Measurements from ENCODE around the gene SPATA1. TPM values are rescaled to one million over a fixed set of nuclear protein-coding genes. Genes with fewer than 3 reads are reported as not detected.

Gene SPATA1
- total RNA-seq, 1 donor from 2014 or later: 2.1 TPM

DNA sequence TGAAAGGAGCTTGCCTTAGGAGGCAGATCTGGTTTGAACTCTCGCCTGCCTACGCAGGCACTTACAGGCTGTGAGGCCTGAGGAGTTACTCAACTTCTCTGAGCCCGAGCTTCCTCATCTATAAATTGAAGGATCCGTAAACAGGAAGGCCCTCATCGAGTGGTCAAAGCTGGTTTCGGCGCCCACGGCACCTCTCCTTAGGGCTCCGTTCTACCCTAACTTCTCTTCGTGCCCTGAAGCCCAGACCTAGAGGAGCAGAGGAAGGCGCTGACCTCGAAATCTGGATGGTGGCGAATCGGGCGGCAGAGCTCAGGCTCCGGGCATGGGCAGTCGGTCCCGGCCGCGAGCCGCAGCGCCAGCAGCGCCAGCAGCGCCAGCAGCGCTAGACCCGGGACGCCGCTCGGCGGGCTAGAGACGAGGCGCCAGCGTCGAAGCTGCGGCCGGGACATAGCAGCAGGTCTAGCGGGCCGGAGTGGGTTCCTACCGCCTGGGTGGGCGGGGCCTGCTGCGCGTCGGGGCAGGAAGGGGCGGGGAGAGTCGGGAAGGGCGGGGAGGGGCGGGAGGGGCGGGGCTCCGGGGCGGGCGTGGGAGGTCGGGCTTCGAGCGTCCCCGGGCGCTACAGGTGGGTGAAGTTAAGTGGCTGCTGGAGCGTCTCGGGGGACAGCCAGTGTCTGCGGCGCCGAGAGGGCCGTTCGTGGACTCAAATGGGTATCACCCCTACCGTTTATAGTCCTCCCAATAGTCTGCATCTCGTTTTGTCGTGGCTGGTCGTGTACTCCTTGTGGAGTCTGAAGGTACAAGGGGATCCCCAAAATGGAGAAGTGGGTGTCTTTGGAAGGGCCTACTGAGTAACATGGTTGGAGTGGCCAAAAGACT, 68.0 kb downstream of the SPATA1 start, which contains the start of gene CTBS:
Gene CTBS, minus strand, starts transcription at position 474 of the 876 bp plus-strand sequence. Its CDS starts 25 bp downstream, at position 449.
- Mint-ChIP-seq H3K4me1 (ENCODE audit: low read depth) (peaks cover 40% of the 10 kb centered on the region), H3K27me3 (ENCODE audit: low read depth) (no peaks in the 10 kb centered on the region), H3K4me3 (ENCODE audit: unreplicated experiment) (peak within 1 kb of the TSS; percentile 87), H3K36me3 (ENCODE audit: low read depth) (peaks cover 3% of the 10 kb centered on the region), H3K27ac (ENCODE audit: unreplicated experiment) (peak within 1 kb of the TSS; percentile 99), H3K9me3 (ENCODE audit: low read depth) (peaks cover 2% of the 10 kb centered on the region)
- TF ChIP-seq, protein P1, sequence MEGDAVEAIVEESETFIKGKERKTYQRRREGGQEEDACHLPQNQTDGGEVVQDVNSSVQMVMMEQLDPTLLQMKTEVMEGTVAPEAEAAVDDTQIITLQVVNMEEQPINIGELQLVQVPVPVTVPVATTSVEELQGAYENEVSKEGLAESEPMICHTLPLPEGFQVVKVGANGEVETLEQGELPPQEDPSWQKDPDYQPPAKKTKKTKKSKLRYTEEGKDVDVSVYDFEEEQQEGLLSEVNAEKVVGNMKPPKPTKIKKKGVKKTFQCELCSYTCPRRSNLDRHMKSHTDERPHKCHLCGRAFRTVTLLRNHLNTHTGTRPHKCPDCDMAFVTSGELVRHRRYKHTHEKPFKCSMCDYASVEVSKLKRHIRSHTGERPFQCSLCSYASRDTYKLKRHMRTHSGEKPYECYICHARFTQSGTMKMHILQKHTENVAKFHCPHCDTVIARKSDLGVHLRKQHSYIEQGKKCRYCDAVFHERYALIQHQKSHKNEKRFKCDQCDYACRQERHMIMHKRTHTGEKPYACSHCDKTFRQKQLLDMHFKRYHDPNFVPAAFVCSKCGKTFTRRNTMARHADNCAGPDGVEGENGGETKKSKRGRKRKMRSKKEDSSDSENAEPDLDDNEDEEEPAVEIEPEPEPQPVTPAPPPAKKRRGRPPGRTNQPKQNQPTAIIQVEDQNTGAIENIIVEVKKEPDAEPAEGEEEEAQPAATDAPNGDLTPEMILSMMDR (IDR thresholded peaks at IDR 0.05): no peak
- DNase-seq (ENCODE audit: low spot score): peak; percentile 91

DNA sequence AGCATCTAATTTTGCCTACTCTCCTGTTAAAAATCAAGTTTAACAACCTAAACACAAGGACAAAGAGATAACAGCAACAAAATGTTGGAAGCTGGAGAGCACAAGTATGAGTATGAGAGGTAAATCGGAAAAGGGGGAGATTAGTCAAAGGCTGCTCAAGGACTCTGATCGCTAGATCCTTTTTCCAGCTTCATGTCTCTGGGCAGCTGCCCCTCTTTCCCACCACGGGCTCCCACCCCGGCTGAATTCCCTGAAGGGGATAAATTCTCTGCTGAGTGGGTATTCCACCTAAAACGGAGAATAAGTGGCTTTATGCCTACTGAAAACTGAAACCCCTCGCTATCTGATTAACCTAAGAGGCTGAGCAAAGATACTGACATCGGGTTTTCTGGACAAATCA, 68.8 kb downstream of the SPATA1 start:
- DNase-seq (ENCODE audit: low spot score): no peak
- Mint-ChIP-seq H3K27ac (ENCODE audit: unreplicated experiment) (peak overlapping the region; percentile 38), H3K36me3 (ENCODE audit: low read depth) (peaks cover 3% of the 10 kb centered on the region), H3K4me3 (ENCODE audit: unreplicated experiment) (peak overlapping the region; percentile 87), H3K4me1 (ENCODE audit: low read depth) (peaks cover 40% of the 10 kb centered on the region), H3K27me3 (ENCODE audit: low read depth) (no peaks in the 10 kb centered on the region), H3K9me3 (ENCODE audit: low read depth) (peaks cover 2% of the 10 kb centered on the region)
- TF ChIP-seq, protein P1 (IDR thresholded peaks at IDR 0.05): no peak

DNA sequence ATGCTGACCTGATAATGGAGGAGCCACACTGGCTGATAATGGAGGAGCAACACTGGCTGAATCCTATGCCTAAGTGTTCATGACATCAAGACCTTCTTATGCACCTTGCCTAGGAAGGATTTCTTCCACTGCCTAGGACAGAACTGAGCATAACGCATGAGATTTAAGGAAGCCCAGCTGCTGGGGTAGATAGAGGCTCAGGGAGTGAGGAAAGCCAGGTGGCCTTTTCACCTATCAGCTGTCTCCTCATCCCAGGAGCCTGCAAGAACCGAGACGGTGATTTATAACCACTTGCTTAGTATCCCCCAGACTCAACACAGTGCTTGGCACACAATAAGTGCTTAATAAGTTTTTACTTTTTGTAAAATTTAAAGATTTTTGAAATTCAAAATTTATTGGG, 75.5 kb downstream of the SPATA1 start:
- H3K36me3 Mint-ChIP-seq (ENCODE audit: low read depth): no peaks in the 10 kb centered on the region
- TF ChIP-seq, protein P1 (IDR thresholded peaks at IDR 0.05): no peak
- peaks cover 16% of the 10 kb centered on the region for H3K4me1 Mint-ChIP-seq (ENCODE audit: low read depth)
- no peaks in the 10 kb centered on the region for H3K9me3 Mint-ChIP-seq (ENCODE audit: low read depth)
- no peak overlapping the region for H3K27ac Mint-ChIP-seq (ENCODE audit: unreplicated experiment)
- H3K4me3 Mint-ChIP-seq (ENCODE audit: unreplicated experiment): no peak overlapping the region
- DNase-seq (ENCODE audit: low spot score): no peak
- H3K27me3 Mint-ChIP-seq (ENCODE audit: low read depth): no peaks in the 10 kb centered on the region

DNA sequence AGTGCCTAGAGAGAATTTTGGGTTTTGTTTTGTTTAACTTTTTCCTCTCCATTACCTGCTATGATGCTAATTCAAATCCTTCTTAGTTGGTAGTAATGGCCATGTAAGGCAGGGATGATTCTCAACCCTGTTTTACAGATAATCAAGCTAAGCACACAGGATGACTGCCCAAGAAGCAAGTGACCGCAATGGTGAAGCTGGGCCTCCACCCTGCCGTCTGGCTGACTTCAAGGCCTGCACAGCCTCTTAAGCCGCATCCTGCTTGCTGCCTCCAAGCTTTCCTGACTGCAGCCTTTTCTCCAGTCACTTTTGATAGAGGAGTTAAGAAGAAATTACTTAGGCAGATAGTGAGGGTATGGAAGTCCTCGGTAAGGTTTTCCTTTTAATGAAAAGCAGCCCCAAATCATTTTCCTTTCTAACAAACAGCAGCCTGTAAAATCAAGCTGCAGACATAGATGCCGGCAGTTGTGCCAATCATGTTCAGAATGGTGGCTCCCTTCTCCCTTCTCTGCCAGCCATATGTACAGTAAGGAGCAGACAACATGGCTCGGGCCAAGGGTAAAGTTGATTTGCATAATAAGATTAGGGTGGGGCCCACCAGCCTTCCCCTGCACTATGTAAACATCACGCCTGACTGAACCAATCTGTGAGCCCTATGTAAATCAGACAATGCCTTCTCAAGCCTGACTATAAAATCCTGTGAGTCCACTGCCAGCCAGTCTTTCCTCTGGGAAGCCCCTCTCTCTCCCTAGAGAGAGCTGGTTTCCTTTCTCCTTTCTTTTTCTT, 76.8 kb downstream of the SPATA1 start:
- H3K4me3 Mint-ChIP-seq (ENCODE audit: unreplicated experiment): no peak overlapping the region
- H3K4me1 Mint-ChIP-seq (ENCODE audit: low read depth): peaks cover 16% of the 10 kb centered on the region
- no peaks in the 10 kb centered on the region for H3K27me3 Mint-ChIP-seq (ENCODE audit: low read depth)
- DNase-seq (ENCODE audit: low spot score): no peak
- peak overlapping the region; percentile 76 for H3K27ac Mint-ChIP-seq (ENCODE audit: unreplicated experiment)
- H3K9me3 Mint-ChIP-seq (ENCODE audit: low read depth): no peaks in the 10 kb centered on the region
- H3K36me3 Mint-ChIP-seq (ENCODE audit: low read depth): no peaks in the 10 kb centered on the region
- TF ChIP-seq, protein P1 (IDR thresholded peaks at IDR 0.05): no peak

DNA sequence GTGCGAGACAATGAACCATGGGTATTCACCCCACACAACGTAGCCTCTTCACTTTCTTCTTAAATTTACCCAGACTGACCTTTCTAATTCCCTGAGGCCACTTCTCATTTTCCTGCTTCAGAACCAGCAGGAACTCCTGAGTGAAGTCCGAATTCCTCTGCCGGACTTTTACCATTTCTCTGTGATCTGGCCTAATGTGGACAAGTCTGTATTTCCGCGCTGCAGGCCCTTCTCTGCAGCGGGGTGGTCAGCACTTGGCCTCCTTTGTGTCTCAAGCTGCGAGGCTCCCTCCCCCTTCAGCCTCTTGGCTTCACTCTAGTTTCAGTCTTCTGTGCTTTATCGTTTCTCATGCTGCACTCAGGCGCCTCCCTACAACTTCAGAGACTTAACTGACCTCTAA, 77.5 kb downstream of the SPATA1 start:
- Mint-ChIP-seq H3K4me3 (ENCODE audit: unreplicated experiment) (peak overlapping the region; percentile 8), H3K27ac (ENCODE audit: unreplicated experiment) (peak overlapping the region; percentile 76), H3K36me3 (ENCODE audit: low read depth) (no peaks in the 10 kb centered on the region), H3K27me3 (ENCODE audit: low read depth) (no peaks in the 10 kb centered on the region), H3K4me1 (ENCODE audit: low read depth) (peaks cover 16% of the 10 kb centered on the region), H3K9me3 (ENCODE audit: low read depth) (no peaks in the 10 kb centered on the region)
- TF ChIP-seq, protein P1 (IDR thresholded peaks at IDR 0.05): no peak
- DNase-seq (ENCODE audit: low spot score): no peak

All from chondrocyte (in vitro differentiated cells).